NK-92 treated with Interleukin-12 subunit alpha and Interleukin-12 subunit beta, amount 100 ng/mL, for 24 hours (cell line): ENCODE data around the gene ZNF639.
A peak's percentile ranks its signal among the peaks of the same experiment; 100 is the strongest.

Experiments used
- DNase-seq: peaks from one replicate; lab custom pipeline; 2025; lab: John Stamatoyannopoulos, UW

Gene ZNF639

DNA sequence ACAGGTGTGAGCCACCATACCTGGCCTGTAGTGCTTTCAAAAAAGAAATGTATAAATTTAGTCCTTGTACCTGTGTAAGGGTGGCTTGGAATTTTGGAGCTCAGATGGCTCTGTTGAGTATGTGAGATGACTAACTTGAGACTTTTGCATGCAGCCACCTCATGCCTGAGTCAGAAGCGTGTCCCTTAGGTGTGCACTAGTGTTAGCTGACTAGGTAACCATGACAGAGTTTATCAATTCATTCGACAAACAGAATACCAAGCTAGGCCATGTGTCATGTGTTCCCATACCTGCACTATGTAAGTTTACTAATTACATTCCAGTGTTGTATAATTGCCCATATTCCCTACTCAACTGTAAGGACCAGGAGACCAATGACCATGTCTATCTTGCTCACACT lies 4.0 kb upstream of the ZNF639 start:
- DNase-seq = no peak

DNA sequence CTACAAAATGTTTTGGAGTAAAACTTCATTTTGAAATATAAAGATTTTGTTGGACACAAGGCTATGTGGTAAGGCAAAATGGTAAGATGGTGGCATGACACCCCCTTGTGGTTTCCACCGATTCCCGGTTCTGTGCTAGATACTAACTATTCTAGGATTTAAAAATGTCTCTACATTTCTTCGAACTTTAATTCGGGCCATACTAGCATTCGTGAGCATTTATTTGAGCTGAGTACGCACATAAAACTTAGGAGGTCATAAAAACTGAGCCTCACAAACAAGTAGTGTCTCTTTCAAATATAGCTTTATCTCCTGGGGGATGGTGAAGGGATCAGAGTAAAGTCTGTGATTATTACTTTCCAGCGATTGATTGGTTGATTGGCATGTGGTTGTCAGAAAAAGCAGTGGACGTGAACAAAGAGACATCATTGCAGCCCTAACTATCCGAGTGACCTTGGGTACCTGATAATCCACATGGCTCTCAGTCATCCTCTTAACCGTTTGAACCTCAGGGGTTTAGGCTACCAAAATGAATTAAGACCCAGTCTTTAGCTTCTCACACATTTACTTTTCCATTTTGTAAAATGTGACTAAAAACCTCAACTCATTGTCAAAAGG lies 1.1 kb upstream of the ZNF639 start:
- no peak for DNase-seq

DNA sequence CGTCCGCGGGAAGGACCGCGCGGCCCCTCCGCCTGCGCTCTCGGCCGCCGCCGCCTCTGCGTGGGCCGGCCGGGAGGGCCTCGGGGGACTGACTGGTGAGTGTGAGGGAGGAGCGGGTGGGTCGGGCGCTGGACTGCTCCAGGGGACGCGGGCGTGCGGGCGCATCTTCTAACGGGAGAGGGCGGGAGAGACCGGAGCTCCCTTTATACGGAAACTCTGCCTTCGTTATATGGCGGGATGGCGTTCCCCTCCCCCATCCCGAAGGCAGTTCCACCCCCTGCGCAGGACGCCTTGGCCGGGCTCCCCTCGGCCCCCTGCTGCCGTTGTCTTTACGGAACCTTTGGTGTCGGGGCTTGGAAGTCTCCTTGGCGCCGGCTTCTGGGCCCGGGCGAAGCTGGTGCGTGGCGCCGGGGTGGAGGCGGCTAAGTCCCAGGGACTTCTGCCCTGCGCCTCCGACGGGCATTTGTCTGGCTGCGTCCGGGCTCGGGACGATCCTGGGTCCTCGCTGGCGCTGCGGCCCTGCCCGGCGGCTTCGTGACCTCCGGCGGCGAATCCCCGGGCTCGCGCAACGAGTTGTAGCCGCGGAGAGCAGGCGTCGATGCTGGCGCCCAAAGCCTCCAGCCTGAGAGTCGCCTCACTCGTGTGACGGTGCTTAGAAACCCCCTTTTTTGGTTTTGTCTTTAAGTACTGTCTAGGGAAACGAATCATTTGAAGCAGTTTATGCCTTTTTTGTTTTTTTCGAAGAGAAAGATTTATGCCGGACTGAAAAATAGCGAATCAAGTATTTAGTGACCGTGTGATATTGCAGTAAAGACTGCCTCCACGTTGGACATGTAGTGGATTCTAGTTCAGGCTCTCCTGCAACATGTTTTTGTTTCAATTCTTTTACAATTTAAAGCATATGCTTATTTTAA lies 623 bp downstream of the ZNF639 start:
- DNase-seq = peak; percentile 58

DNA sequence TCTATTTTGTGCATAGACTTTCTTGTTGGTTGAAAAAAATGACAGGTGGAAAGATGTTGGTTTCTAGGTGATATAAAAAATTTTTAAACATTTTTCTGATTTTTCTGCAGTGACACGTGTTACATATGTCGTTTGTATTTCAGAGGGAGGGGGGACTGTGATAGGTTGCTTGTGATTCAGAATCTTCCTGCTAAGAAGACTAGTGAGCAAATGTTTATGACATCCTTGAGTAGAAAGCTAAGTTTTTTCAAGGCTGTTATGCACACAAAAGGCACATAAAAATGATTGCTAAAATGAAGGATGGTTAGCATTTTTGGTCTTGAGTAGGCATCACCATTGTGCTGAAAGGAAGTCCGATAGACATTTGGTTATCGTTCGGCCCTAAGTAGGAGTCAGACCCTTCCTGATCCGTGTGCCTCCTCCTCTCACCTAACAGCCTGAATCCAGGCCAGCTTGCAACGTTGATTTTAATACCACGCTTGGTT lies 1.5 kb downstream of the ZNF639 start:
- no peak for DNase-seq

DNA sequence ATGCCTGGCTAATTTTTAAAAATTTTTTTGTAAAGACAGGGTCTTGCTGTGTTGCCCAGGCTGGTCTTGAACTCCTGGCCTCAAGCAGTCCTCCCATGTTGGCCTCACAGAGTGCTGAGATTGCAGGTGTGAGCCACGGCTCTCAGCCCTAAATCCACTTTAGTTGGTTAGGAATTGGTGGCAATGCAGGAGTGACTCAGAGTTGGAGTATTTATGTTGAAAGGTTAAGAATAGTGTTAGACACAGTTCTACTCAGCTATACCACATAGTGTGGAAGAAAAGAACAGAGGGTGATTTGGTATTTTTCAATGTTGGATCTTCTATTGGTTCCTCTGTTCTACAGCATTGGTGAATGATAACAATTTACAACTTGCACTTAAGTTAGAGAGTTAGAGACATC lies 7.6 kb downstream of the ZNF639 start:
- no peak for DNase-seq

DNA sequence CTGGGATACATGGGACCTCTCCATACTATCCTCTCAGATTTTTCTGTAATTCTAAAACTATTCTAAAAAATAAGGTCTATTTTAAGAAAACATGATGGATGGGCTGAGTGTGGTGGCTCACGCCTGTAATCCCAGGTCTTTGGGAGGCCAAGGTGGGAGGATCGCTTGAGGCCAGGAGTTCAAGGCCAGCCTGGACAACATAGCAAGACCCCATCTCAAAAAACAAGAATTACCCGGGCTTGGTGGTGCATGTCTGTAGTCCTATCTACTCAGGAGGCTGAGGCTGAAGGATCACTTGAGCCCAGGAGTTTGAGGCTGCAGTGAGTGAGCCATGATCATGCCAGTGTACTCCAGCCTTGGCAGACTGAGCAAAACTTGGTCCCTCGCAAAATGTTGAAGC lies 9.4 kb downstream of the ZNF639 start:
- DNase-seq = no peak

DNA sequence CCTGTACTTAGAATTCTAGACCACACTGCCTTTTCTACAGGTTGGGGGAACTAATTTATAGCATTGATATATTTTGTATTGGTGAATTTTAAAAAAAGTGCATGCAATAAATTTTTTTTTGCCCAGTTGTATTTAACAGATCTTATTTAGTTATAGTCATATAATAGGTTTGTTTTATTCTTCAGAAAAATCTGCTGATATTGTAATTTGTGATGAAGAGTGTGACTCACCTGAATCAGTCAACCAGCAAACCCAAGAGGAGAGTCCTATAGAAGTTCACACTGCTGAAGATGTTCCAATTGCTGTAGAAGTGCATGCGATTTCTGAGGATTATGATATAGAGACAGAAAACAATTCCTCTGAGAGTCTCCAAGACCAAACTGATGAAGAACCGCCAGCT lies 10.3 kb downstream of the ZNF639 start:
- no peak for DNase-seq

DNA sequence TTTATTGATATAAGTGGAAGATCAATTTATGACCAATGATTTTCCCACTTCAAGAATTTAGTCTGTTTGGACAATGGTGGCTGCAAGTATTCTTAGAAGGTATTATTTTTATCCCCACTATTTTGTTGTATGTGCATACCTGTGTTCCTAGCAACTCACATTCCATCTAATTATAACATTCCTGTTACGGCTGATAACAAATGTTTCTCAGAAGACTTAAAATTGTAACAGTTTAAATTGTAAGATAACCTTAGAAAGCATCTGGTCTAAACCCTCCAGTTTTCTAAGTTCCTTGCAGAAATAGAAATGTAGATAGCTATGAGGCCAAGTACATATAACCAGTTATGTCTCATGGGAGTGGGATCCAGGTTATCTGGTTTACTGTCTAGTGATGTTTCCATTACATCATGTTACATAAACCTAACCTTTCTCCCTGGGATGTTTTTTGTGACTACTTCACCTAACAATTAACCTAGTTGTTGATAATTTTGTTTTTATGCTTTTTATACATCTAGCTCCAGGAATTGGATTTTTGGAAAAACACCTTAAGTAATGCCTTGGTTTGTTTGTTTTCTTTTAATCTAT lies 13.6 kb downstream of the ZNF639 start:
- DNase-seq = no peak

DNA sequence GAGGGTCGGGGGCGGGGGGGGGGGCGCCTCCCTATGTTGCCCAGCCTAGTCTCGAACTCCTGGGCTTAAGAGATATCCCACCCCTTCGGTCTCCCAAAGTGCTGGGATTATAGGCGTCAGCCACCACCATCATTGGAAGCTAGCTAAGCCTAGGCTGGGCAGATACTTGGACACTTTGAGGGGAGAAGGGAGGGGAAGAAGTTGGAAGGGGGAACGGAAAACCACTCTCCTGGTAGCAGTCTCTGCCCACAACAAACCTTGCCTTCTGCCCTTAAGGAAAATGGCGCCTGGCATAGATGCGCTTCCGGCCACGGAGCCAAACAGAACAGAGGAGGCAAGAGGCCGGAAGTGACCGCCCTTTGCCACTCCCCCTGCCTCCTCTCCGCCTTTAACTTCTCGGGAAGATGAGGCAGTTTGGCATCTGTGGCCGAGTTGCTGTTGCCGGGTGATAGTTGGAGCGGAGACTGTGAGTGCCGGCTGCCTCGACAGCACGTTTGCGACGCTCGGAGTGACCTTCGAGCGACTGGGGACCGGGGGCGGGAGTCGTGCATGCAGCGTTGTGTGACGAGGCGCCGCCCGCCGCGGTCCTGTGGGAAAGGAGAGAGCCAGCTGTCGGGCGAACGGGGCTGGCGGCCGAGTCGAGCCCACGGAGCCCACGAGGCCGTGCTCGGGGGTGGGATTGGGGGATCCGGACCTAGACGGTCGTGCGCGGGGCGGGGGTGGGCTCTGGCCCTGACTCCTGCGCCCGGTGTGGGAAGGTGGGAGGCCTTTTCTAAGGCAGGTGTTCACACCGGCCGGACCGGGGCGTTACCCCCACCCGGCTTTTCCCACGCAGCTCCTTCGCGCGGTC lies 24.7 kb downstream of the ZNF639 start, which contains the start of gene MFN1:
MFN1 (plus strand) TSS at position 365 of the 850 bp plus-strand sequence. CDS start 1,143 bp downstream, outside the sequence.
- peak; percentile 72 for DNase-seq

DNA sequence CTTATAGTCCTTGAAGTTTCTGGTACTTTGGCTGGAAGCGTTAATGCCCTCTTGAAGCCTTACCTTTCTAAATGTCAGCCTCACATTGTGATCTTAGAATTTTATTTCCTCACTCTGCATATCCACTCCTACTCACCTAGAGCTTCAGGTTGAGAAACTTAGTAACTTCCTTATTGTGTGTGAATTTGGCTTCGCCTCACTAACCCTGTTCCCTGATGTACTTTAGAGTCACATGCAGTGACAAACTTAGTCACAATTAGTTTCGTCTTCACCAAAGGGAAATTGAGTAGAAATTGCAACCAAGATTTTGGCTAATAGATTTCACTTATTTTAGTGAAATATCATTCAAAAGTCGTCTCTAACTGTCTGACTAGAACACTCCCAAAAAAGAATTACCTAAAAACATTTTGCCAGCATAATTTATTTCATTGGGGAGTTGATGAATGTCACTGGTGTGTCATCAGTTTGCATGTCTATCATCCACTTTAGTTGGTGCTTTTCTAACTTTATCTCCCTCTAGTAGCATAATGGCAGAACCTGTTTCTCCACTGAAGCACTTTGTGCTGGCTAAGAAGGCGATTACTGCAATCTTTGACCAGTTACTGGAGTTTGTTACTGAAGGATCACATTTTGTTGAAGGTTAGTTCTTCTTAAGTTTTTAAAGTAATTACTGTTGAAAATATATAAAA lies 25.6 kb downstream of the ZNF639 start:
- no peak for DNase-seq

DNA sequence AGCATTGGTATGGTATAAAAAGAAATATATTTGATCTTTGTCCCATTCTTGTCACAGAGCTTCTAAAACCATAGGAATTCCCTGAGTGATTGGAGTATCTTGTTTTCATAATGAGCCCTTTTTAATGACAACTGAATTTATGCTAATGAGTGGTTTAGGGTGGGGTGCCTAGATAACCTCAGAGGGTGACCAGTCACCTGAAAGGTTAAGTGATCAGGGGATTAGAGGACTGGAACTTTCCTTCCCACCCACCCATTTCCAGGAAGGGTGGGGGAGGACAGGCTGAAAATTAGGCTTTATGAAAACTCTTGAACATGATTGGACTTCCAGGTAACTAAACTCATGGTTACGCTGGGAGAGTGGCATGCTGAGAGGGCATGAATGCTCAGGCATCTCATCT lies 33.2 kb downstream of the ZNF639 start:
- no peak for DNase-seq

DNA sequence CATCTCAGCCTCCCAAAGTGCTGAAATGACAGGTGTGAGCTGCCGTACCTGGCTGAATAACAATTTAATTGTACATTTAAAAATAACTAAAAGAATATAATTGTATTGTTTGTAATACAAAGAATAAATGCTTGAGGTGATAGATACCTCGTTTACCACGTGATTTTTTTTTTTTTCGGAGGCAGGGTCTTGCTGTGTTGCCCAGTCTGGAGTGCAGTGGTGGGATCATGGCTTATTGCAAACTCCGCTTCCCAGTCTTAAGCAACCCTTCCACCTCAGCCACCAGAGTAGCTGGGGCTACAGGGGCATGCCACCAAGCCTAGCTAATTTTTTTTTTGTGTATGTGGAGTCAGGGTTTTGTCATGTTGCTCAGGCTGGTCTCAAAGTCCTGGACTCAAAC lies 40.5 kb downstream of the ZNF639 start:
- no peak for DNase-seq

DNA sequence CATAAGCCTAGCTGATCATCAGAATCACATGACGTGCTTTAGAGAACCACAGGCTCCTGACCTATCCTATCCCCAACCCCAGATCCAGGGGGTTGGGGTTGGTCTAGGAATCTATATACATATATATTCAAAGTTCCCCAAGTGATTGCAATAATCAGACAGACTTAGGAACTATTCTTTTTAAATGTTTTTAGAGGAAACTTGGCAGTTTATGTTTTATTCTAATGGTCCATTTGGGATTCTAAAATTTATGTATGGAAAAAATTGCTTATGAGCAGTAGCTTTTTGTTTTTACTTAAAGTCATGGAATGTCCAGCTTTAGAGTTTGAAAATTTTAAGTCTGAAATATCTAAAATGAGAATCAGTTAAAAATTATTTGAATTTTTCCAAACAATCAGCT lies 46.8 kb downstream of the ZNF639 start:
- DNase-seq = no peak

DNA sequence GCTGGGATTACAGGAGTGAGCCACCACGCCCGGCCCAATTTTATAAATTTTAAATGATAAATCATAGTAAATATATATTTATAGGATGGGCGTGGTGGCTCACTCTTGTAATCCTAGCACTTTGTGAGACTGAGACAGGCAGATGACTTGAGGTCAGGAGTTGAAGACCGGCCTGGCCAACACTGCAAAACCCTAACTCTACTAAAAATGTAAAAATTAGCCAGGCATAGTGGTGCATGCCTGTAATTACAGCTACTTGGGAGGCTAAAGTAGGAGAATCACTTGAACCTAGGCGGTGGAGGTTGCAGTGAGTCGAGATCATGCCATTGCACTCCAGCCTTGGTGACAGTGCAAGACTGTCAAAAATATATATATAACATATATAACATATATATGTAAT lies 51.1 kb downstream of the ZNF639 start:
- DNase-seq = no peak

DNA sequence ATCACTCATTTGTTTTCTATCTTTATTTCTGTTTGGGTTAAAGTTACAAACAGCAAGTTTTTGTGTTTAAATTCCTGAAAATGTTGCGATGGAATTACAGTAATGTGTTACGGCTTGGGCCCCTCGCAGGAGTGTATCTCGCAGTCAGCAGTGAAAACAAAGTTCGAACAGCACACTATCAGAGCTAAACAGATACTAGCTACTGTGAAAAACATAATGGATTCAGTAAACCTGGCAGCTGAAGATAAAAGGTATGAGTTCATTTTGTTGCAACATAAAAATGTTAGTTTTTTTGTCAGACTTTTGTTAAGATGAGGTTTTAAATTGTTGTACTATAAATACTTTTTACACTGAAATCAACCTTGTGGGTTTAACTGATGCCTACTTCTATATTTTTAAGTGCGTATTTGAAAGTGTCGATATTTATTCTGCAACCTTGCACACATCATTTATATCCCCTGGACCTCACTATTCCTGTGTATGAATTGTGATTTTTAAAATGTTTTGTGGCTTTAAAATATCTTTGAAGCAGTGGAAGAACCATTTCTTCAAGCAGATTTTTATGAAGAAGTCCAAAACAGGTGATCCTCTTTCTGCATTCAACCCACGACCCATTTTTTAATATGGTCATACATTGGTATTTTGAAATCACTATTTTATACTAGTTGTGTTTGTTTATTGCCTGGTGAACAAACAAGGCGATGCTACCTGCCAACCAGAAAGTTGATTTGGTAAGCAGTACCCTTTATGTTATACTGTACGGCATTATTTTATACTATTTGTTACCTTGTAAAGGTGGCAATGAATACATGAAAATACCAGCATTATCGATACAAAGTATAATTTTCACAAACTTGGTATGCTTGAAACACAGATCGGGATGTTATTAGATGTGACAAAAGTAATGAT lies 52.5 kb downstream of the ZNF639 start:
- DNase-seq = no peak

DNA sequence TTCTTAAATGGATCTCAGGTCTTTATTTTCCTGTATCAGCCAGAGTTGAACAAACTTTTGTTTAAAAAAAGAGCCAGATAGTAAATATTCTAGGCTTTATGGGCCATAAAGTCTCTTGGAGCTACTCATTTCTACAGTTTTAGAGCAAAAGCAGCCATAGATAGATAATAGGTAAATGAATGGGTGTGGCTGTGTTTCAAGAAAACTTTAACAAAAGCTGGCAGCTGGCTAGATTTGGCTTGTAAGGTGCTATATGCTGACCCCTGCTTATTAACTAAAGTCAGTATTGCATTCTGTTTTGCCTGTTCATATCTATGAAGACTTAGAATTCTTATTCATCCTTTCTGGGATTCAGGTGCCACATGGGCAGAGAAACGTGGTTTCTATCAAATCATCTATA lies 53.6 kb downstream of the ZNF639 start:
- DNase-seq = no peak
